Trophoblast cell (in vitro differentiated cells and primary cell): ENCODE measurements around the gene RNF123.
A peak's percentile ranks its signal among the peaks of the same experiment; 100 is the strongest.

Source experiments
- DNase-seq, 2 donors: peaks; one replicate each; pipeline ENCODE4 v3.0.0-alpha.2; 2016
- H2AFZ ChIP-seq: 2 replicates; pipeline ENCODE4 v1.6.1; 2013; ENCODE audit warnings: low read length, moderate library complexity, mild to moderate bottlenecking; ENCODE audit not compliant: insufficient read depth, poor library complexity
- H2AK5ac ChIP-seq: 2 replicates; pipeline ENCODE4 v1.6.1; 2013; ENCODE audit warnings: mild to moderate bottlenecking, low read length
- H2BK120ac ChIP-seq: 2 replicates; pipeline ENCODE4 v1.6.1; 2013; ENCODE audit warnings: low read length, mild to moderate bottlenecking, moderate library complexity; ENCODE audit not compliant: insufficient read depth, poor library complexity
- H2BK12ac ChIP-seq: 2 replicates; pipeline ENCODE4 v1.6.1; 2013; ENCODE audit warnings: mild to moderate bottlenecking, low read length, moderate library complexity
- H2BK5ac ChIP-seq: 2 replicates; pipeline ENCODE4 v1.6.1; 2013; ENCODE audit warnings: low read length, low read depth, moderate library complexity, mild to moderate bottlenecking; ENCODE audit not compliant: poor library complexity
- H3K14ac ChIP-seq: 2 replicates; pipeline ENCODE4 v1.6.1; 2013; ENCODE audit warnings: mild to moderate bottlenecking, low read length
- H3K18ac ChIP-seq: 2 replicates; pipeline ENCODE4 v1.6.1; 2013; ENCODE audit warnings: mild to moderate bottlenecking, low read length
- H3K23ac ChIP-seq: 2 replicates; pipeline ENCODE4 v1.6.1; 2013; ENCODE audit warnings: low read length
- H3K27ac ChIP-seq: 2 replicates; pipeline ENCODE4 v1.5.1; 2013; ENCODE audit warnings: low read depth, mild to moderate bottlenecking, inconsistent platforms, low read length, moderate library complexity
- H3K27me3 ChIP-seq: 2 replicates; pipeline ENCODE4 v1.6.1; 2013; ENCODE audit warnings: inconsistent platforms, mild to moderate bottlenecking, low read length, moderate library complexity; ENCODE audit not compliant: insufficient read depth
- H3K36me3 ChIP-seq, 2 experiments: 1 replicate in 1 of 2; 2 replicates in 1 of 2; pipeline ENCODE4 v1.6.1; 2013; ENCODE audit warnings: low read length in 2 of 2, mild to moderate bottlenecking in 2 of 2, moderate library complexity in 1 of 2; ENCODE audit not compliant: insufficient read depth in 2 of 2, control insufficient read depth in 1 of 2
- H3K4ac ChIP-seq: 2 replicates; pipeline ENCODE4 v1.6.1; 2013; ENCODE audit warnings: low read depth, mild to moderate bottlenecking, low read length, moderate library complexity
- H3K4me1 ChIP-seq, 2 experiments: 1 replicate in 1 of 2; 2 replicates in 1 of 2; pipeline ENCODE4 v1.6.1; 2013; ENCODE audit warnings: low read length in 2 of 2, mild to moderate bottlenecking in 2 of 2, moderate library complexity in 1 of 2; ENCODE audit not compliant: insufficient read depth in 2 of 2, control insufficient read depth in 1 of 2
- H3K4me2 ChIP-seq: 2 replicates; pipeline ENCODE4 v1.6.1; 2013; ENCODE audit warnings: inconsistent platforms, mild to moderate bottlenecking, low read length, moderate library complexity
- H3K4me3 ChIP-seq: 2 replicates; pipeline ENCODE4 v1.5.1; 2013; ENCODE audit warnings: mild to moderate bottlenecking, low read depth, low read length, inconsistent platforms
- H3K79me1 ChIP-seq: one replicate; pipeline ENCODE4 v1.6.1; 2013; ENCODE audit warnings: low read length
- H3K79me2 ChIP-seq: 2 replicates; pipeline ENCODE4 v1.6.1; 2013; ENCODE audit warnings: low read length, mild to moderate bottlenecking; ENCODE audit not compliant: control insufficient read depth, insufficient read depth, poor library complexity
- H3K9ac ChIP-seq: 2 replicates; pipeline ENCODE4 v1.6.1; 2013; ENCODE audit warnings: mild to moderate bottlenecking, low read length
- H3K9me3 ChIP-seq: 2 replicates; pipeline ENCODE4 v1.6.1; 2013; ENCODE audit warnings: low read depth, mild to moderate bottlenecking, control low read depth, inconsistent platforms, low read length; ENCODE audit not compliant: insufficient read depth
- H4K12ac ChIP-seq: 2 replicates; pipeline ENCODE4 v1.6.1; 2013; ENCODE audit warnings: low read depth, mild to moderate bottlenecking, low read length, moderate library complexity
- H4K8ac ChIP-seq: 2 replicates; pipeline ENCODE4 v1.6.1; 2013; ENCODE audit warnings: low read depth, mild to moderate bottlenecking, low read length, moderate library complexity
- H4K91ac ChIP-seq: one replicate; pipeline ENCODE4 v1.6.1; 2013; ENCODE audit warnings: low read depth, mild to moderate bottlenecking, low read length, moderate library complexity
- WGBS: extraction: QIAGEN DNeasy Blood & Tissue Kit; methylation state at CpG from one replicate; pipeline ENCODE4 v1.1.7; 2013; ENCODE audit warnings: missing lambda C conversion rate; ENCODE audit not compliant: insufficient read length, insufficient coverage; ENCODE audit errors: extremely low coverage; 5-methylcytosine and 5-hydroxymethylcytosine counted together

Gene RNF123

DNA sequence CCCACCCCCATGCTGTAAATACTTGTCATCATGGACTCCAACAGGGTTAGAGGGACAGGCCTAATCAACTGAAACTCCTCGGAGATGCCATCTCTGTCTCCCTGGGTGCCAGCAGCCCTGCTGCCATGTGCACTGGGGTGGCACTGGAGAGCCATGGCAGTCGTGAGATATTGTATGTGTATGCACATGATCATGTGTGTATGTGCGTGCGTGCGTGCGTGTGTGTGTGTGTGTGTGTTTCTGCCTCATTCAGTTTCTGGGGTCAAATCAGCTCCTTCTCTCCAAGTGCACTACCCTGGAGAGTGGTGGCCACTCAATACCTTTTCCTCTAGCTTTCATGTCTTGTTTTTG lies 18.4 kb upstream of the RNF123 start:
- H4K8ac ChIP-seq = no peak overlapping the region
- no peak overlapping the region for H3K18ac ChIP-seq
- no peak overlapping the region for H3K4me2 ChIP-seq
- no peak for DNase-seq
- no peak overlapping the region for H3K27ac ChIP-seq
- no peak overlapping the region for H3K4ac ChIP-seq
- H2BK5ac ChIP-seq = no peak overlapping the region
- H2BK120ac ChIP-seq = no peak overlapping the region
- H4K91ac ChIP-seq = no peak overlapping the region
- no peak overlapping the region for H3K14ac ChIP-seq
- no peaks in the 10 kb centered on the region for H3K27me3 ChIP-seq
- H3K79me2 ChIP-seq = peaks cover 11% of the 10 kb centered on the region
- no peak overlapping the region for H3K4me3 ChIP-seq
- no peaks in the 10 kb centered on the region for H3K9me3 ChIP-seq
- H3K79me1 ChIP-seq = peaks cover 17% of the 10 kb centered on the region
- H3K4me1 ChIP-seq = peaks cover 21 to 26% of the 10 kb centered on the region in 2 experiments
- no peak overlapping the region for H4K12ac ChIP-seq
- no peak overlapping the region for H3K9ac ChIP-seq
- H2BK12ac ChIP-seq = no peak overlapping the region
- no peak overlapping the region for H2AK5ac ChIP-seq
- H3K36me3 ChIP-seq = peaks cover 3 to 6% of the 10 kb centered on the region in 2 experiments
- H3K23ac ChIP-seq = no peak overlapping the region
- H2AFZ ChIP-seq = no peak overlapping the region
- WGBS = no CpG with 5 or more reads among the region's 6 CpGs

DNA sequence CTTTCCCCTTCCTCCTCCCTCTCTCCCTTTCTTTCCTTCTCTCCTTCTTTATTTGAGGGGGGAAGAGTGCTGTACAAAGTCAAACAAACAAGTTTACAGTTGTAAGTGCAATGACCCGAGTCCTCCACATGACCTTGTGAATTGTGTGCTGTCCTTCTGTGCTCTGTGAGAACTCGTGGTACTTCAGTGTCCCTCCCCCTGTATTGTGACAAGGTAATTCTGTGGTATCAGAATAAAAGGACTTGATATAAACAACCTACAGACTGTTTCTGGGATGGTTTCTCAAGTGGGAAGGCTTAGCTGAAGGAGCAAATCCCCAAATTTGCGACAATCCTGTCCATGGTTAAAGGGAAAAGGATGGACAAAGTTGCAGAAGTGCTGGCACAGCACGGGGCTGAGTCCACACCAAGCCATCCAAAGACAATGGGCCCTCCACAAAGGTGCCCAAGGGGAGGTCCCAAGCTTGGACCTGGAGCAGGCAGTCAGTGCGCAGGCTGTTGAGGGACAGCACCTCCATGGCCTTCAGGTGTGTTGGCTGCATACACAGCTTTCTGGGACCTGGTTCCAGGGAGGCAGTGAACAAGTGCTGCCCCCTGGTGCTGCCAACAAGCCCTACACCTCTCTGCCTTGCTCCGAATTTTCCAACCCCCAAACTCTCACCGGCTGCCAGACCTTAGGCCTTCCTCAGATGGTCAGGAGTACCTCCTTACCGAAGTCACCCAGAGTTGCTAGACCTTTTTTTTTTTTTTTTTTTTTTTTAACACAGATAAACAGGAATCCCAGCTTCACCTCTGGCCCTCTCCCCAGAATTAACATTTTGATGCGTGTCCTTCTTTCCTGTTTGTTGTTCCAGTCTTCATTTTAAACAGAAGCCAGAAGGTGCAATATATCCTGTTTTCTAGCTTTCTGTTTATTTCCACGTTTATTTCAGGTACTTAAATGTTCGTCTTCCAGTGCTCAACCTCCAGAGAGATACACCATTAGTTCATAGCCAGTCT lies 17.8 kb upstream of the RNF123 start:
- Histone ChIP-seq H2AFZ (no peak overlapping the region), H2BK120ac (no peak overlapping the region), H4K91ac (no peak overlapping the region), H3K14ac (no peak overlapping the region), H3K4me3 (no peak overlapping the region), H2BK5ac (no peak overlapping the region), H3K4ac (no peak overlapping the region), H2BK12ac (no peak overlapping the region), H3K27me3 (no peaks in the 10 kb centered on the region), H4K12ac (no peak overlapping the region), H3K79me2 (peaks cover 11% of the 10 kb centered on the region), H4K8ac (no peak overlapping the region), H3K4me1 (peaks cover 21 to 26% of the 10 kb centered on the region in 2 experiments), H3K79me1 (peaks cover 17% of the 10 kb centered on the region), H3K18ac (no peak overlapping the region), H3K27ac (no peak overlapping the region), H3K4me2 (no peak overlapping the region), H2AK5ac (no peak overlapping the region), H3K23ac (no peak overlapping the region), H3K9me3 (no peaks in the 10 kb centered on the region), H3K9ac (no peak overlapping the region), H3K36me3 (peaks cover 9 to 12% of the 10 kb centered on the region in 2 experiments)
- WGBS = no CpG with 5 or more reads among the region's 11 CpGs
- peak; percentile 49 to 81 for DNase-seq

DNA sequence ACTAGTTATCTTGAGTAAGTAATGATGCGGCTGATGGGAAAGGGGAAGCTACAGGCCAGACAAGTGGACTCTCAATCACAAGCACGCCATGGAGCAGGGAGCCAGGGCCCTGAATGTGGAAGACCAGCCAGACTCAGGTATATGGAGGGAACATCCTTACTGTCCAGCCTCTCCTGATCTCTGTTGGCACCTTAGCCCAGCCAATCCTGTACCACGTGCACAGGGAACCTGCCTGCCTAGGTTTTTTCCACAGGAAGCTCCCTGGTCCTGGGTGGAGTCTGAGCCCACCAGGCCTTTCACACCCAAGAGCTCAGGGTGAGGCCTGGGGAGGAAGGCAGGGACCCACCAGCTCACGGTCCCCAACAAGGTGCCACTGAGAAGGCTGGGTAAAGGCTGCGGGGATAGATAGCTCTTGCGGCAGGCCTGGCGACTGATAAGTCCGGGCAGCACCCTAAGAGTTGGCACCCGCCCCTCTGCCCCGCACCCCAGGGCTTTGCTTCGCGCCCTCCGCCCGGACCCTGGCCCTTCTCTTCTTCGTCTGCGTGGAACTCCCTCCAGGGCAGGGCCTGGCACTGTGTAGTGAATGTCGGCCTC lies 16.1 kb upstream of the RNF123 start:
- WGBS = no CpG with 5 or more reads among the region's 17 CpGs
- Histone ChIP-seq H2AFZ (peak overlapping the region; percentile 38), H3K4me1 (peaks cover 19 to 26% of the 10 kb centered on the region in 2 experiments)

DNA sequence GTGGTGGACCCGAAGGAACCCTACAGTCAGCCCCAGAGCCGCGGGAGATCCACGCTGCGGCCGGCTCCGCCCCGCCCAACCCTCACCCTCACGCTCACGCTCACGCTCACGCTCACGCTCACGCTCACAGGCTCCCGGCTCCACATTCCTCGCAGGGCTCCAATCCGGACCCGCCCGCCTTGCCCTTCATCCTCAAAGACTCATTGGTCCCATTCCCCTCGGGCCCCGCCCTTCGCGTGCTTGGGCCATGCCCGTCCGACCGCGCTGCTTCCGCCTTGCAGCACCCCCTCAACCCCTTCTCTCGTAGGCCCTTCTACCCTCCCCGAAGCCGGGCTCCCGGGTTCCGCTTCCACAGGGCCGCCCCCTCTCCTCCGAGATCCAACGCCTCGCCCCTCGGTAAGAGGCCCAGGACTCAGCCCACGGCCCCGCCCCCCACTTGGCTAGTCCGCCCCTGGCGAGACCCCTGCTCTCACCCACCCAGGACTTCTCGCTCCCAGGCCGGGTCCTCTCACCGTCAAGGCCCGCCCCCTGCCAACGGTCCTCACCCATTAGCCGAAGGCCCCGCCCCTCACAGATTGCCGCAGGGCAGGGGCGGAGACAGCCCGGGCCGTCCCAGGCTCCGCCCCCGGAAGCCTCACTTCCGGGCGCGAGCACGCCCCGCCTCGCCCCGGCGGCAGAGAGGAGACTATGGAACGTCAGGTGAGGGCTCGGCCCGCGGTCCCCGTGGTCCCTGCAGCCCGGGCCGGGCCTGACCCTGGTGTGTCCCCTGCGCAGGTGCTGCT lies 15.5 kb upstream of the RNF123 start, which contains the start of gene APEH:
APEH (plus strand) TSS at position 637 of the 782 bp plus-strand sequence; CDS start at position 688, 51 bp downstream.
- H3K9ac ChIP-seq = peak within 1 kb of the TSS; percentile 88
- no peak within 1 kb of the TSS for H3K23ac ChIP-seq
- H3K4me3 ChIP-seq = peak within 1 kb of the TSS; percentile 94
- peak; percentile 92 to 98 for DNase-seq
- peak within 1 kb of the TSS; percentile 48 for H2BK120ac ChIP-seq
- H3K79me2 ChIP-seq = peaks cover 11% of the 10 kb centered on the region
- H3K27me3 ChIP-seq = no peaks in the 10 kb centered on the region
- H2BK12ac ChIP-seq = peak within 1 kb of the TSS; percentile 4
- H4K91ac ChIP-seq = peak within 1 kb of the TSS; percentile 92
- peaks cover 30 to 35% of the 10 kb centered on the region in 2 experiments for H3K36me3 ChIP-seq
- peak within 1 kb of the TSS; percentile 38 for H2AFZ ChIP-seq
- peak within 1 kb of the TSS; percentile 65 for H4K12ac ChIP-seq
- H2AK5ac ChIP-seq = peak within 1 kb of the TSS; percentile 72
- H3K9me3 ChIP-seq = no peaks in the 10 kb centered on the region
- peak within 1 kb of the TSS; percentile 50 for H3K4ac ChIP-seq
- peaks cover 13% of the 10 kb centered on the region for H3K79me1 ChIP-seq
- H4K8ac ChIP-seq = peak within 1 kb of the TSS; percentile 89
- H3K4me1 ChIP-seq = peaks cover 15 to 21% of the 10 kb centered on the region in 2 experiments
- H3K14ac ChIP-seq = peak within 1 kb of the TSS; percentile 78
- H2BK5ac ChIP-seq = peak within 1 kb of the TSS; percentile 57
- H3K27ac ChIP-seq = peak within 1 kb of the TSS; percentile 81
- H3K4me2 ChIP-seq = peak within 1 kb of the TSS; percentile 85
- WGBS = no CpG with 5 or more reads among the region's 71 CpGs
- H3K18ac ChIP-seq = peak within 1 kb of the TSS; percentile 70

More for the DNA sequence above, 16.1 kb upstream of the RNF123 start:
- Histone ChIP-seq H3K9me3 (no peaks in the 10 kb centered on the region), H3K79me2 (peaks cover 11% of the 10 kb centered on the region), H3K4me3 (peak overlapping the region; percentile 74), H3K14ac (peak overlapping the region; percentile 78), H3K18ac (peak overlapping the region; percentile 70), H3K4ac (peak overlapping the region; percentile 50), H2AK5ac (peak overlapping the region; percentile 72), H3K4me2 (peak overlapping the region; percentile 76), H3K23ac (no peak overlapping the region), H3K27ac (peak overlapping the region; percentile 81), H2BK120ac (peak overlapping the region; percentile 48), H3K79me1 (peaks cover 15% of the 10 kb centered on the region), H2BK12ac (peak overlapping the region; percentile 4), H3K9ac (peak overlapping the region; percentile 67), H4K8ac (peak overlapping the region; percentile 89), H3K36me3 (peaks cover 24 to 28% of the 10 kb centered on the region in 2 experiments), H4K91ac (peak overlapping the region; percentile 92), H4K12ac (peak overlapping the region; percentile 20), H3K27me3 (no peaks in the 10 kb centered on the region), H2BK5ac (peak overlapping the region; percentile 57)
- DNase-seq = peak in 1 of 2 donors; percentile 25
